WTC11 (cell line): ENCODE results near the gene EGFR. TPM values are rescaled to one million over a fixed set of nuclear protein-coding genes. Genes with fewer than 3 reads are reported as not detected.

Source experiments
- ATAC-seq: fragments of 200-7000 bp; cut with Tn5 transposase; 2 replicates; pipeline ENCODE4 v1.10.0; 2021; ENCODE audit warnings: mild to moderate bottlenecking, moderate library complexity
- CTCF ChIA-PET: fragments of 300-600 bp; sonication (Branson Sonifier 250); formaldehyde crosslinking; loops from one replicate; lab custom pipeline; 2021; ENCODE audit warnings: antibody characterized with exemption; lab: Charles Lee
- POLR2A ChIA-PET: fragments of 350-600 bp; sonication (Branson Sonifier 250); formaldehyde crosslinking; loops from one replicate; lab custom pipeline; 2021; ENCODE audit warnings: antibody characterized with exemption; lab: Charles Lee
- DNase-seq: peaks from one replicate; pipeline ENCODE4 v3.0.0; 2021; ENCODE audit warnings: low spot score
- H3K27ac Mint-ChIP-seq: 2 replicates; pipeline ENCODE4 v1.8.0; 2021; ENCODE audit warnings: mixed read lengths
- H3K27me3 Mint-ChIP-seq: 2 replicates; pipeline ENCODE4 v1.8.0; 2021; ENCODE audit warnings: low read depth, mild to moderate bottlenecking, moderate library complexity, mixed read lengths
- H3K36me3 Mint-ChIP-seq: 2 replicates; pipeline ENCODE4 v1.8.0; 2021; ENCODE audit warnings: mixed read lengths
- H3K4me1 Mint-ChIP-seq: 2 replicates; pipeline ENCODE4 v1.8.0; 2022; ENCODE audit warnings: mixed read lengths
- H3K4me3 Mint-ChIP-seq: 2 replicates; pipeline ENCODE4 v1.8.0; 2021; ENCODE audit warnings: mild to moderate bottlenecking, moderate library complexity, mixed read lengths
- H3K9me3 Mint-ChIP-seq: 2 replicates; pipeline ENCODE4 v1.8.0; 2021; ENCODE audit warnings: mixed read lengths
- AR ChIP-seq: fragments of 250-450 bp; sonication (Bioruptor Pico); IDR thresholded peaks from 2 replicates; pipeline ENCODE4 v1.9.0; 2021; ENCODE audit warnings: mild to moderate bottlenecking
- CBFB ChIP-seq: sonication (generic); formaldehyde crosslinking; IDR thresholded peaks from 2 replicates; pipeline ENCODE4 v1.8.1; 2022; ENCODE audit warnings: mild to moderate bottlenecking, low read depth, missing genetic modification reagents
- CTCF ChIP-seq: fragments of 200-600 bp; IDR thresholded peaks from 2 replicates; pipeline ENCODE4 v1.8.0; 2022; ENCODE audit warnings: antibody characterized with exemption
- ESRRA ChIP-seq: sonication (generic); formaldehyde crosslinking; IDR thresholded peaks from 2 replicates; pipeline ENCODE4 v1.8.1; 2022; ENCODE audit warnings: mild to moderate bottlenecking, missing genetic modification reagents, borderline replicate concordance
- GRHL2 ChIP-seq: fragments of 250-450 bp; sonication (Bioruptor Pico); IDR thresholded peaks from 2 replicates; pipeline ENCODE4 v1.8.0; 2022; ENCODE audit warnings: mild to moderate bottlenecking, moderate library complexity; ENCODE audit not compliant: insufficient replicate concordance, severe bottlenecking
- IRF1 ChIP-seq: sonication (generic); formaldehyde crosslinking; IDR thresholded peaks from 2 replicates; pipeline ENCODE4 v1.8.0; 2023; ENCODE audit warnings: missing genetic modification reagents
- IRF2 ChIP-seq: sonication (generic); formaldehyde crosslinking; IDR thresholded peaks from 2 replicates; pipeline ENCODE4 v1.8.0; 2022; ENCODE audit warnings: low read depth, missing genetic modification reagents, borderline replicate concordance
- MAX ChIP-seq: sonication (generic); formaldehyde crosslinking; IDR thresholded peaks from 2 replicates; pipeline ENCODE4 v1.8.0; 2022; ENCODE audit warnings: mild to moderate bottlenecking, missing genetic modification reagents
- MYBL2 ChIP-seq: sonication (generic); formaldehyde crosslinking; IDR thresholded peaks from 2 replicates; pipeline ENCODE4 v1.8.1; 2023; ENCODE audit warnings: mild to moderate bottlenecking, moderate library complexity, missing genetic modification reagents
- NFATC4 ChIP-seq: fragments of 250-450 bp; sonication (Bioruptor Pico); IDR thresholded peaks from 2 replicates; pipeline ENCODE4 v1.9.0; 2021; ENCODE audit warnings: mild to moderate bottlenecking
- NFYB ChIP-seq: sonication (generic); formaldehyde crosslinking; conservative IDR thresholded peaks from 2 replicates; pipeline ENCODE4 v1.8.0; 2022; ENCODE audit warnings: low read depth, missing genetic modification reagents
- OVOL2 ChIP-seq: fragments of 250-450 bp; sonication (Bioruptor Pico); IDR thresholded peaks from 2 replicates; pipeline ENCODE4 v1.9.0; 2021; ENCODE audit warnings: mild to moderate bottlenecking, borderline replicate concordance
- PRDM15 ChIP-seq: sonication (generic); formaldehyde crosslinking; IDR thresholded peaks from 2 replicates; pipeline ENCODE4 v1.8.0; 2022; ENCODE audit warnings: missing genetic modification reagents
- PREB ChIP-seq: sonication (generic); formaldehyde crosslinking; IDR thresholded peaks from 2 replicates; pipeline ENCODE4 v1.8.1; 2022; ENCODE audit warnings: mild to moderate bottlenecking, missing genetic modification reagents, moderate library complexity, borderline replicate concordance
- TCF7 ChIP-seq: sonication (generic); formaldehyde crosslinking; IDR thresholded peaks from 2 replicates; pipeline ENCODE4 v1.8.0; 2022; ENCODE audit warnings: mild to moderate bottlenecking, low read depth, missing genetic modification reagents, moderate library complexity
- TEAD4 ChIP-seq: sonication (generic); formaldehyde crosslinking; IDR thresholded peaks from 2 replicates; pipeline ENCODE4 v1.8.0; 2022; ENCODE audit warnings: mild to moderate bottlenecking, missing genetic modification reagents
- ZNF121 ChIP-seq: sonication (generic); formaldehyde crosslinking; IDR thresholded peaks from 2 replicates; pipeline ENCODE4 v1.8.0; 2023; ENCODE audit warnings: missing genetic modification reagents
- ZNF232 ChIP-seq: sonication (generic); formaldehyde crosslinking; IDR thresholded peaks from 2 replicates; pipeline ENCODE4 v1.8.0; 2022; ENCODE audit warnings: mild to moderate bottlenecking, missing genetic modification reagents
- ZSCAN18 ChIP-seq: fragments of 250-450 bp; sonication (Bioruptor Pico); IDR thresholded peaks from 2 replicates; pipeline ENCODE4 v2.1.2; 2022; ENCODE audit warnings: mild to moderate bottlenecking, moderate library complexity
- total RNA-seq: library from RNA; stranded (reverse); gene quantifications from 3 replicates; pipeline ENCODE4 v1.2.3, GENCODE V29; 2021

Gene EGFR
- total RNA-seq, 1 experiment from 2014 or later, result 5.9 TPM

- POLR2A ChIA-PET, result interaction anchor here (1.0 kb wide), 1 partner anchor 108 kb away, joined by 3 read pairs; no protein-coding TSS in a partner anchor
- no peak overlapping the region for H3K4me3 Mint-ChIP-seq
- peaks cover 20% of the 10 kb centered on the region for H3K4me1 Mint-ChIP-seq
- no peaks in the 10 kb centered on the region for H3K9me3 Mint-ChIP-seq
- ATAC-seq, result peak; percentile 62
- CTCF ChIA-PET, result interaction anchor here (0.6 to 2.2 kb wide), 4 partner anchors 79 to 1479 kb away, joined by 4 to 17 read pairs (median 6); no protein-coding TSS in a partner anchor
- H3K27ac Mint-ChIP-seq, result no peak overlapping the region
- no peak for DNase-seq
- no peak for TF ChIP-seq CTCF
- no peak for TF ChIP-seq TEAD4 (CRISPR knock-in tag)
- TF ChIP-seq NFATC4 (CRISPR knock-in tag), result no peak
- no peak for TF ChIP-seq IRF2 (CRISPR knock-in tag)
- no peak for TF ChIP-seq MAX
- no peak for TF ChIP-seq AR (CRISPR knock-in tag)
- no peak for TF ChIP-seq MYBL2 (CRISPR knock-in tag)
- H3K27me3 Mint-ChIP-seq, result no peaks in the 10 kb centered on the region
- H3K36me3 Mint-ChIP-seq, result no peaks in the 10 kb centered on the region
Observed at GRCh38 chr7:55065511-55066229, 46.9 kb downstream of the EGFR start.

- ChIA-PET POLR2A (interaction anchor here (1.0 kb wide), 1 partner anchor 107 kb away, joined by 3 read pairs; no protein-coding TSS in a partner anchor), CTCF (interaction anchor here (0.6 to 2.2 kb wide), 4 partner anchors 78 to 278 kb away, joined by 3 to 17 read pairs (median 6); no protein-coding TSS in a partner anchor)
- Mint-ChIP-seq H3K36me3 (no peaks in the 10 kb centered on the region), H3K27ac (peak overlapping the region; percentile 79; the same call in 1 of the 2 replicates), H3K27me3 (no peaks in the 10 kb centered on the region), H3K9me3 (no peaks in the 10 kb centered on the region), H3K4me1 (peaks cover 20% of the 10 kb centered on the region), H3K4me3 (no peak overlapping the region)
- TF ChIP-seq CBFB (CRISPR knock-in tag) (no peak), NFYB (CRISPR knock-in tag) (no peak), PREB (no peak), ZNF232 (CRISPR knock-in tag) (no peak), ESRRA (CRISPR knock-in tag) (no peak), TCF7 (CRISPR knock-in tag) (no peak), OVOL2 (CRISPR knock-in tag) (no peak), IRF1 (CRISPR knock-in tag) (no peak), ZNF121 (no peak), GRHL2 (CRISPR knock-in tag) (no peak), ZSCAN18 (CRISPR knock-in tag) (no peak), PRDM15 (CRISPR knock-in tag) (no peak)
- DNase-seq, result no peak
- ATAC-seq, result peak; percentile 44
Observed at GRCh38 chr7:55066524-55066923, 47.7 kb downstream of the EGFR start.
